GM21447 (cell line): ENCODE results near the gene ARHGEF1.

Experiments used
- ATAC-seq: cut with Tn5 transposase; IDR thresholded peaks from one replicate; pipeline ENCODE4 v1.9.1; 2021; ENCODE audit not compliant: unreplicated experiment

ARHGEF1 gene, protein sequence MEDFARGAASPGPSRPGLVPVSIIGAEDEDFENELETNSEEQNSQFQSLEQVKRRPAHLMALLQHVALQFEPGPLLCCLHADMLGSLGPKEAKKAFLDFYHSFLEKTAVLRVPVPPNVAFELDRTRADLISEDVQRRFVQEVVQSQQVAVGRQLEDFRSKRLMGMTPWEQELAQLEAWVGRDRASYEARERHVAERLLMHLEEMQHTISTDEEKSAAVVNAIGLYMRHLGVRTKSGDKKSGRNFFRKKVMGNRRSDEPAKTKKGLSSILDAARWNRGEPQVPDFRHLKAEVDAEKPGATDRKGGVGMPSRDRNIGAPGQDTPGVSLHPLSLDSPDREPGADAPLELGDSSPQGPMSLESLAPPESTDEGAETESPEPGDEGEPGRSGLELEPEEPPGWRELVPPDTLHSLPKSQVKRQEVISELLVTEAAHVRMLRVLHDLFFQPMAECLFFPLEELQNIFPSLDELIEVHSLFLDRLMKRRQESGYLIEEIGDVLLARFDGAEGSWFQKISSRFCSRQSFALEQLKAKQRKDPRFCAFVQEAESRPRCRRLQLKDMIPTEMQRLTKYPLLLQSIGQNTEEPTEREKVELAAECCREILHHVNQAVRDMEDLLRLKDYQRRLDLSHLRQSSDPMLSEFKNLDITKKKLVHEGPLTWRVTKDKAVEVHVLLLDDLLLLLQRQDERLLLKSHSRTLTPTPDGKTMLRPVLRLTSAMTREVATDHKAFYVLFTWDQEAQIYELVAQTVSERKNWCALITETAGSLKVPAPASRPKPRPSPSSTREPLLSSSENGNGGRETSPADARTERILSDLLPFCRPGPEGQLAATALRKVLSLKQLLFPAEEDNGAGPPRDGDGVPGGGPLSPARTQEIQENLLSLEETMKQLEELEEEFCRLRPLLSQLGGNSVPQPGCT

DNA sequence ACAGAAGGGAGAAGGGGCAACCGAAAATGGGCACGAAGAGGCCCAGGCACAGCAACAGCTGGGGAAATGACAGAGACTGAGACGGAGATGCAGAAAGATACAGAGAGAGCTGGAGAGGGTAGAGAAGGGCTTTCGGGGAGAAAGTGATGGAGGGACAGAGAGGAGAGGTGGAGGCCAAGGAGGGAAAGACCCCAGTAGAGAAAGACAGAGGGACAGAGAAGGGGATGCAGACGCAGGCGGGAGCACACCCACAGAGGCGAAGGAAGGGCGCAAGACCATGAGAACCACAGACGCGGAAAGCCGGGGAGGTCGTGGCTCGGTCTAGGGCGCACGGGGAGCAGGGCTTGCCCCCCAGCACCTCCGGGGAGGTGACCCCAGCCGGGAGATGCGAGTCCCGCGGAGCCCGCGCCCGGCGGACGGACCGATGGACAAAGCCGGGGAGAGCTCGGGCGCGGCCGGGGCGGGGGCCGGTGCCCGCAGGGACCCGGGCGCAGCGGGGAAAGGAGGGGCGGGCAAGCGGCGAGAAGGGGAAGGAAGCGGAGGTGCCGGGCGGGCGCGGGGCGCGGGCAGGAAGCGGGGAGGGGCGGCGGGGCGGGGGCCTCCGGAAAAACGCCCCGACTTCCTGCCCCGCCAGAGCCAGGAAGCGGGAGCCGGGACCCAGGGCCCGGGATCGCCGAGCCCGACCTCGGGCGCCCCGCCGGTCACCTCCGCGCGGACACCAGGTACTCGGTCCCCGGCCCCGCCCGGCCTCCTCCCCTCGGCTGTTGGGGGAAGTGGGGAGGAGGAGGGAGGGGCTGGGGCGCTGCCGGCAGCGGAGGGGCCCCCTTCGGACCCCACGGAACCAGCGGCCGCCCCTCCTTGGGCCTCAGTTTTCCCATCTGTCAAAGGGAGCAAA, at the start of gene ARHGEF1:
Gene ARHGEF1, plus strand, starts transcription at position 617 of the 895 bp plus-strand sequence. CDS start 4,899 bp downstream, outside the sequence.
- ATAC-seq = no peak

DNA sequence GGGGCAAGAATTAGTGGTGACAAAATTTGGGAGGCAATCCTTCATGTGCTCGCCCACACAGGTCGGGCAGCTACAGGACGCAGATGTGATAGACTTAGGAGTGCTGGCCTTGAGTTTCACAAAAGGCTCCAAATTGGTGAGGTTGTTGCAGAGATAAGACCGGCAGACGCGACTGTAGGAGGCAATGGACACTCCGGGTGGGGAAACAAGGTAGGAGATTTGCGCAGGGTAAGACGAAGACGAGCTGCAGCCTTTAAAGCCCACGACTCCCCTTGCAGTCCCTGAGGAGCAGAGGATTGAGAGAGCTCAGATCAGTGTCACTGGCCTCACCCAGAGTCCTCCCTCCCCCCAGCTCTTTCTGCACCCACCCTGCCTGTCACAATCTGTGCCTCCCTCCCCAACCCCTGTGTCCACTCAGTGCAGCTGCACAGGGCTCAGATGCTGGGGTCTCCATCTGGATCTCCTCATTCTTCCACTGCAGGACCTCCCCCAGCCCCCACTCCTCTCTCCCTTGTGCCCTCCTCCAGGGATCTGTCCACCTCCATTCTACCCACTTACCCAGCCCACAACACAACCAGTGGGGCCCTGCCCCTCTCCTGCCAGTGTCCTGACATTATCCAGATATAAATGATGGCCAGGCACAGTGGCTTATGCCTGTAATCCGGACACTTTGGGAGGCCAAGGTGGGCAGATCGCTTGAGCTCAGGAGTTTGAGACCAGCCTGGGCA, 44.8 kb upstream of the ARHGEF1 start:
- ATAC-seq = no peak

DNA sequence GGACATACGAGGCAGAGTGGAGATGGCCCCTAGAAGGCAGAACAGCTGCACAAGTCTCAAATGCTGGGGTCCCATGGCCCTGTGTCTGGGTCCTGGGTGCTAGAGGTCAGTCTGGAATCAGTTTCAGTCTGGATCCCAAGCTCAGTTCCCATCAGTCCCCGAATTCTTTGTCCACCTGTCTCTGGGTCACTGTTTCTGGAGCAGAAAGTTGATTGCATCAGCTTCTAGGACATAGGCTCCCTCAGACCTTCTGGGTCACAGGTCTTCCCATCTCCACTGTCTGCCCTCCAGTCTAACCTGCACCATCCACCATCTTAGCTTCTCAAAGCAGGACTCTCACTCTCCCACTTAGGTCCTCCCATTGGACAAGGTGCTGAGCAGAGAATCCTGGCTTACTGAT, 43.8 kb upstream of the ARHGEF1 start:
- ATAC-seq = no peak

DNA sequence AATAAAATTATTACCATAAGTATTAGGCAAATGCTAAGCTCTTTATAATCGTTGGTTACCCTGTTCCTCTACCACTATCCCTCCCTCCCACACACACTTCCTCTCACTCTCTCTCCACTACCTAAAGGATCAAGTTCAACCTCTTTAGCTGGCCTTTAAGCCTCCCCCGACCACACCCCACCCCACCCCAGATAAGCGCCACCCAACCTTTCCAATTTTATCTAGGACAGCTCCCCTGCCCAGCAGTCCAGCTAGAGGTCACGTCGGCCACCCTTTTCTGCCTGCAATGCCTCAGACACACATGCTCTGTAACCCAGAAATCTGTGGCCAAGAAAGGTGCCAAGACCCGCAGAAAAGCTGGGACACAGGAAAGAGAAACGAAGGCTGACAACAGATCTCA, 39.6 kb upstream of the ARHGEF1 start:
- ATAC-seq = no peak

DNA sequence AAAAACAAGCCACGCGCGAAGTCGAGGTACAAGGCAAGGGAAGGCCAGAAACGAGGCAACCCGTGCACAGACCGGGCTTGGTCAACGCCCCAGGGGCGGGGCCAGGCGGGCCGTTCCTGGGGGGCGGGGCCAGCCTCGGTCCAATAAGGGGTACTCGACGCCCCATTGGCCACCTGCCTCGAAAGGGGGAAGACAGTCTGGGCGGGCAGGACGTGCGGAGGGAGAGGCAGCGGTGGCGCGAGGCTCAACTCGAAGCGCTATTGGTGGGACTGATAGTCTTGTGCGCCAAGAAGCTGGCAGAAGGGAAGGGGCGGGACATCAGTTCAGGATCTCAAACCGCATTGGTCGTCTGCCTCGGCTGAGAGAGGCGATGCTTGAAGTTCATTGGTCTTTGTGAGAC, 38.4 kb upstream of the ARHGEF1 start, which contains the start of gene LYPD4:
Gene LYPD4, minus strand, starts transcription at position 83 of the 400 bp plus-strand sequence. CDS start 5,398 bp downstream, outside the sequence.
- ATAC-seq = no peak

DNA sequence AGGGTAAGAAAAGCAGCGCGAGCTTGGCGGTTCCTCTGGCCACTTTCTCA, 38.2 kb upstream of the ARHGEF1 start, which contains the start of gene DMRTC2:
Gene DMRTC2, plus strand, starts transcription at position 42 of the 50 bp plus-strand sequence. CDS start 2,387 bp downstream, outside the sequence.
- ATAC-seq = no peak

DNA sequence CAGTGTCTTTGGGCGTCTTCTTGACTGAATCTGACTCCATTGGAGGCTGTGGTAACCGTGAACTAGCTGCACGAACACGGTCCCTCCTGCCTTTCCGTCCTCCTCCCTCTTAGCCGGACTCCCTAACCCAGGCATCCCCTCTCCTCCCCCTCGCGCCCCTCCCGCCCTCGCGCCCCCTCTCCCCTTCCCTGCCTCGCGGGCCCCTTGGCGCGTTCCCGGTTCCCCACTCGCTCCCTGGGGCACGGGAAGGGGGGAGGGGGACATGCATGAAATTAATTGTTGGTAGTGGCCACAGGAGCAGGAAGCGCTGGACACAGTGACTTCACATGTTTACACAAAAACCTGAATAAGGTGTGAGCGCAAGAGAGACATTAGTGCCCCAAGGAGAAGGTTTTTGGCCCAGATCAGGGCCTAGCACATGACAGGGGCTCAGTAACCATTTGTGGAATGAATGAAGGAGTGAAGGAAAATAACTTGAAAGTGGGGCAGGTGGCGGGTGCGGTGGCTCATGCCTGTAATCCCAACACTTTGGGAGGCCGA, 37.9 kb upstream of the ARHGEF1 start:
- no peak for ATAC-seq

DNA sequence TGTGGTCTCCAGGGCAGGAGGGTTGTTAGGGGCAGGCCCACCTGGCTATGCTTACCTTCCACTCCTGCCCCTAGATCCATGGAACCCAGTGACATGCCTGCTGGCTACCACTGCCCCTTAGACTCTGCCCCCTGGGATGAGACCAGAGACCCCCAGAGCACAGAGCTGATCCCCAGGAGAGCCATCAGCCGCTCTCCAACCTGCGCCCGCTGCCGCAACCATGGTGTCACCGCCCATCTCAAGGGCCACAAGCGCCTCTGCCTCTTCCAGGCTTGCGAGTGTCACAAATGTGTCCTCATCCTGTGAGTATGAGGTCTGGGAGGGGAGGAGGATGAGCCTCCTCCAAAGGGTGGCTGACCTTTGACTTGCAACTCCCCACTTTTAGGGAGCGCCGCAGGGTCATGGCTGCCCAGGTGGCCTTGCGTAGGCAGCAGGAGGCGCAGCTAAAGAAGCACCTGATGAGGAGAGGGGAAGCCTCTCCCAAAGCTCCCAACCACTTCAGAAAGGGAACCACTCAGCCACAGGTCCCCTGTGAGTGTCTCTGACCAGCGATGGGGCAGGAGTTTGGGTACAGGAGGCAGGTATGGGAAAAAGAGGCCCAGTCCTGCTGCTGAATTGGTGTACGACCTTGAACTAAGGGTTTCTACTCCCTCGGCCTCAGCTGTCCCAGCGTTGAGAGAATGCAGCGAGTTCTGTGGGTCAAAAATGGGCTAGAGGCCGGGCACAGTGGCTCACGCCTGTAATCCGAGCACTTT, 35.5 kb upstream of the ARHGEF1 start:
- ATAC-seq = no peak

DNA sequence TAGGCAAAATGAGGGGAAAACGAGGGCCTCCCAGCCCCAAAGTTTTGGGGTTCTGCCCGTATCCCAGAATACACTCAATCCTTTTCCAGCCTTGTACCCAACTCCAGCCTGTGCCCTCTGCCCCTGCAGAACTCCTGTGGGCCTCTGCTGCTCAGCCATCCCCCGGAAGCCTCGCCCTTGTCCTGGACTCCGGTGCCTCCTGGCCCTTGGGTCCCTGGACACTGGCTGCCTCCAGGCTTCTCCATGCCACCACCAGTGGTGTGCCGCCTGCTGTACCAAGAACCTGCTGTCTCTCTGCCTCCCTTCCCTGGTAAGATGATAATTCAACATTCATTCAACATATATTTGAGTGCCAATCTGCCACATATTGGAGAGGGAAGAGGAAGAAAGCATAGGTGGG, 34.3 kb upstream of the ARHGEF1 start:
- ATAC-seq = no peak

DNA sequence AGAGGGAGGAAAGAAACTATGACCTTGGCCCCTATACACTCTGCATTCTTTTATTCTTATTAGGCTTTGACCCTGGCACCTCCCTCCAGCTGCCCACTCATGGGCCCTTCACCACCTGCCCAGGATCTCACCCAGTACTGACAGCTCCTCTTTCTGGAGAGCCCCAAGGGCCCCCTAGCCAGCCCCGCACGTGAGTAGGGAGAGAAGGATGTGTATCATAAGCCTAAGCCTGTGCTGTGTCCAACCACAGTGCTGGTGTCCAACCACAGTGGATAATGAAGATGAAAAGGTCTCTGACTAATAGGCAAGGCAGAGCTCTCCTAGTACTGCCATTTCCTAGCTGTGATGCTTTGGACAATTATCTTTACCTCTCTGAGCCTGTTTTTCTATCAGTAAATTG, 33.9 kb upstream of the ARHGEF1 start:
- no peak for ATAC-seq

DNA sequence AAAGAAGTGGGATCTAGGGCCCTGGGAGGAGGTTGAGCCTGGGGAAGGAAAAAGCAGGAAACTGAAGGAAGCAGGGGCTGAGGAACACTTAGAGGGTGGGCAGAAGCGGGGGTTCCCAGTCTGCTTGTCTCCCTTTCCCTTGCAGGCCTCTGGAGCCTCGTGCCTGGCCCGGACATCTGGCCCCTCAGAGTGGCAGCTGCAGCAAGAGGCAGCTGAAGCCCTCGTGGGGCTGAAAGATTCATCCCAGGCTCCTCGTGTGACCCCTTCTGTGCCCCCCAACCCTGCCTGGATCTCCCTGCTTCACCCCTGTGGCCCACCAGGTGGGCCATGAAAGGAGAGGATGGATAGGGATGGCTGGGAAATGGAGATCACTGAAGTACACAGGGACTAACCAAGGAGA, 32.6 kb upstream of the ARHGEF1 start:
- no peak for ATAC-seq

DNA sequence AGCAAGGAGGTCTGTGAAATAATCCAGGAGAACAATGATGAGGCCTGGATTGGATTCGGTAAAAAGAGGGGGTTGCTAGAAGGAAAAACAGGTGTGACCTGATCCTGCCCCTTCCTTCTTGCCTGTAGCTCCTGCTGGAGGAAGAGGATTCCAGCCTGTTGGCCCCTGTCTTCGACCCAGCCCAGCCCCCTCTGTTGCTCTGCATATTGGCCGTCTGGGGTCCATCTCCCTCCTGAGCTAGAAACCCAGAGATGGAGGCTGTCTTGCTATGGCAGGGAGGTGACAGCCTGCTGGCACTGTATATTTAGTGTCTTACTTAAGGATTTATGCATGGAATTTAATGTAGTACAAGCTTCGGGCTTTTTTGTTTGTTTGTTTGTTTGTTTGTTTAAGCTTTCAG, 31.5 kb upstream of the ARHGEF1 start:
- no peak for ATAC-seq

DNA sequence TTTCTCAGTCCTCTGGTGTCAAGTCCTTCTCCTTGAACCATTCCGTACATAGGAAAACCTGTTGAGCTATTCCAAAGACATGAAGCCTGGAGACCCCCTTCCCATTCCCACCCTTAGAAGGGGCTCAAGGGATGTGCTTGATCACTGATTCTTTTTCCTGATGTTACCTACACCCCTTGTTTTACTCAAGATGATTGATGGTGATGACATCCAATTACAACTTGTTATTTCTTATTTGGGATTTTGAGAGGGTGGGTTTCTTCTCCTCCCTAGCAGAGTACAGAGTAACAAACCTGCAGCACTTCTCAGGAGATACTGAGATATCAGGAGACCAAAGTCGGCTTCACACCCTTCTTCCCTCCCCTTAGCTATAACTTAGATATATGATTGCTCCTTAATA, 29.6 kb upstream of the ARHGEF1 start:
- ATAC-seq = no peak

DNA sequence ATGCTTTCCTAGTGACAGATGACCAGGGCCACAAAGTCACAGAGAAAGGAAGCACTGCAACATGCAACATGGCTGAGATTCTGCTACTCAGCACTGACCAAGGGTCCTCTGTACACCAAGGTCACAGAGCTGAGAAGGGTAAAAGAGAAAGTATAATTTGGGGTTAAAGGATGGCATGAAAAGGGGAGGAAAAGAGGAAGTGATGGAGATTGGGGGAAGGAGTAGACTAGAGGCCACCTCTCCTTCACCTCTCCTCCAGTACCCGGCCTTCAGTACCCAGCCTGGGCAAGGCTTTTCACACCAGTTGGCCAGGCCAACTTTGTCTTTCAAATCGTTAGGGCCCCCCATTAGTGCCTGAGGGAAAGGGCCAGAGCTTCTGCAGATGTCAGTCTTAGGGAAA, 29.2 kb upstream of the ARHGEF1 start:
- ATAC-seq = no peak

DNA sequence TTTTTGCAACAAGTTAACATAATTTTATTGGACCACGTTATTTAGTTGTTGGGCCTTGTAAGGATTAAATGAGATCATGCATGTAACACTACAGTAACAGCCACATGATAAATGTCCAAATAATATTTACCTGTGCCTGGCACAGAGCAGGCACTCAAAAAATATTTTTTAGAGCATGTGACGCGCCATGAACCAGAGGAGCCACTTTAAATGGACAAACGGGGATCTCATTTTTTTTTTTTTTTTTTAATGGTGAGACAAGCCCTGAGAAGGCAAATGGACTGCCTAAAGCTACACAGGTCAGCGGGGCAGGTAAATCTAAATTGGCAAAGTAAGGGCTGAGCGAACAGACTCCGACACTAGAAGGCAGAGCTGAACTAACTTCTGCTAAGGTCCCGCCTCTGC, 23.8 kb upstream of the ARHGEF1 start:
- no peak for ATAC-seq

DNA sequence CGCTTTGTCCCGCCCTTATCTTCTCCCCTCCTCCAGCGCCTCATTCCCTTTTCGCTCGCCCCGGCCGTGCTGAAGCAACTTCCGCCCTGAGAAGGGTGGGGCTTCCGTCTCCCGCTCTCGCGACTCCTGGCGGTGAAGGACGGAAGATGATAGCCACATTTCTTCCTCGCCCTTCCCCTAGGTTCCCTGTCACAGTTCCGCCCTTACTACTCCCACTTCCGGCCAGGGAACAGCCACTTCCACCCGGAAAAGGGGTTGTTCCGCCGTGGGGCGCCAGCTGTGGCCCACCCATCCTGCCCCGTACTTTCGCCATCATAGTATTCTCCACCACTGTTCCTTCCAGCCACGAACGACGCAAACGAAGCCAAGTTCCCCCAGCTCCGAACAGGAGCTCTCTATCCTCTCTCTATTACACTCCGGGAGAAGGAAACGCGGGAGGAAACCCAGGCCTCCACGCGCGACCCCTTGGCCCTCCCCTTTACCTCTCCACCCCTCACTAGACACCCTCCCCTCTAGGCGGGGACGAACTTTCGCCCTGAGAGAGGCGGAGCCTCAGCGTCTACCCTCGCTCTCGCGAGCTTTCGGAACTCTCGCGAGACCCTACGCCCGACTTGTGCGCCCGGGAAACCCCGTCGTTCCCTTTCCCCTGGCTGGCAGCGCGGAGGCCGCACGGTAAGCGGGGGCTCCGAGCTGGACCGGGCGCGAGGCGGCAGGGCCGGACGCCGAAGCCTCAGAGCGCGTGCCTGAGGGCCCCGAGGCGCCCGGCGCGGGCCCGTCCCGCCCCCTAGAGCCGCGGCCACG, 23.2 kb upstream of the ARHGEF1 start, which contains the start of gene RPS19:
Gene RPS19, plus strand, starts transcription at position 638 of the 801 bp plus-strand sequence. CDS start 520 bp downstream, outside the sequence.
- ATAC-seq = peak; percentile 81

DNA sequence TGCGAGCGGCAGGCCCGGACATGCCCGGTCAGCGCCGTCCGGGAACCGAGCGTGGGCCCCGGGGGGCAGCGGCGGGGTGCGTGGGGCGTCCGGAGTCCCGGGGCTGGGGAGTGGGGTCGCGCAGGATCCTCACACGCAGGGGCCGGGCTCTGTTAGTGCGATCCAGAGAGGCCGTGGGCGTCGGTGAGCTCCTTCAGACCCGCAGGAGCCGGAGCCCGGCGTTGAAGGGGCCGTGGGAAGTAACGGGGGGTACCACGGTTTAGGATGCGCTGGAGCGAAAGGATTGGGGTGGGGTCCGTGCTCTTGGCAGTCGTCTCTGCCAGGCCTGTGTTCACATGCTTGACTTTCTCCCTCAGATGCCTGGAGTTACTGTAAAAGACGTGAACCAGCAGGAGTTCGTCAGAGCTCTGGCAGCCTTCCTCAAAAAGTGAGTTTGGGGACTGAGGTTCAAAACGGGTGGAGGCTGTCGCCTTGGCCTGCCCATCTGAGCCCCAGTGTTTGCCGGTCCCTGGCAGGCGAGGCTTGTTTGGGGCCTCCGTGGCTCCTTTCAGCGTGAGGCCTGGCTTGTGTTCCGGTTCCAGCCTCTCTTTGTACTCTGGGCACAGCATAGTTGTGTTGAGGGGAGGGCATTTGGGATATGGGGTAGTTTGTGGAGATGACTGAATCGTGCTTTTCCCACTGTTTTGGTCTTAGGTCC, 22.4 kb upstream of the ARHGEF1 start:
- ATAC-seq = peak; percentile 21

DNA sequence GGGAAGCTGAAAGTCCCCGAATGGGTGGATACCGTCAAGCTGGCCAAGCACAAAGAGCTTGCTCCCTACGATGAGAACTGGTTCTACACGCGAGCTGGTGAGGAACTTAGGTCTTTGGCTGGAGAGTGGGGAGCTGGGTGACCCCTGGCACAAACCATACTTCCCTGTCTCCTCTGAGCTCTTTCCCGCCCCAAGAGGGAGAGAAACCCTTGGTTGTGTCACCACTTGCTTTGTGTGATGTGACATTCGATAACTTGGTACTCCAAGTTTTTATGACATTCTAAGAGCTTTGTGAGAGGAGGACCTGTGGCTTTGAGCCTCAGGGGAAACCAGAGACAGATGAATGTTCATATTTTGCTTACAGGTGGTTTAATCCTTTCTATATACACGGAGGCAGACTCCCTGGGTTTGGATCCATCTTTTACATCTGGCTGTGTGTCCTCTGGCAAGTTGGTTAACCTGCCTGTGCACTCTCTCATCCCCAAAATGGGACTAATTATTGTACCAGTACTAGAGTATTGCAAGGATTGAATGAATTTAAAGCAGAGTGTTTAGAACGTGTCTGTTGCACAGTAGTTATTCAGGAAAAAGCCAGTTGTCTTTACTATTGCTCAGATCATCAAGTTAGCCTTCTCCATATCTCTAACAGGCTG, 21.7 kb upstream of the ARHGEF1 start:
- no peak for ATAC-seq
